Type B pancreatic cell (in vitro differentiated cells): Measurements from ENCODE around the gene DIP2B. TPM values are rescaled to one million over a fixed set of nuclear protein-coding genes. Genes with fewer than 3 reads are reported as not detected.

Source experiments
- DNase-seq: peaks from one replicate; pipeline ENCODE4 v3.0.0; 2021; ENCODE audit warnings: mixed read lengths; ENCODE audit not compliant: unreplicated experiment; ENCODE audit errors: extremely low spot score
- H3K27ac Mint-ChIP-seq: 2 replicates; pipeline ENCODE4 v1.8.0; 2021; ENCODE audit warnings: mild to moderate bottlenecking, mixed read lengths
- H3K27me3 Mint-ChIP-seq: 2 replicates; pipeline ENCODE4 v1.8.0; 2021; ENCODE audit warnings: mixed read lengths
- H3K36me3 Mint-ChIP-seq: 2 replicates; pipeline ENCODE4 v1.8.0; 2021; ENCODE audit warnings: mixed read lengths
- H3K4me1 Mint-ChIP-seq: one replicate; pipeline ENCODE4 v1.8.0; 2021; ENCODE audit warnings: mixed read lengths; ENCODE audit not compliant: unreplicated experiment
- H3K4me3 Mint-ChIP-seq: 2 replicates; pipeline ENCODE4 v1.8.0; 2021; ENCODE audit warnings: mild to moderate bottlenecking, mixed read lengths
- H3K9me3 Mint-ChIP-seq: 2 replicates; pipeline ENCODE4 v1.8.0; 2021; ENCODE audit warnings: mixed read lengths
- CTCF ChIP-seq: fragments of 200-600 bp; sonication (generic); conservative IDR thresholded peaks from 2 replicates; pipeline ENCODE4 v1.5.0; 2021; ENCODE audit warnings: antibody characterized with exemption, mild to moderate bottlenecking
- total RNA-seq: library from RNA; stranded (reverse); gene quantifications from 2 replicates; pipeline ENCODE4 v1.2.1, GENCODE V29; 2021; ENCODE audit warnings: low replicate concordance

DIP2B gene
- total RNA-seq, 1 donor from 2014 or later = 27.2 TPM

GRCh38 chr12:50567926-50568325 lies 63.1 kb downstream of the DIP2B start:
- H3K4me1 Mint-ChIP-seq = peaks cover 21% of the 10 kb centered on the region
- no peak overlapping the region for H3K4me3 Mint-ChIP-seq
- TF ChIP-seq CTCF = no peak
- H3K27ac Mint-ChIP-seq = peak overlapping the region; percentile 1
- DNase-seq = no peak
- H3K36me3 Mint-ChIP-seq = peaks cover 4% of the 10 kb centered on the region
- peaks cover 4% of the 10 kb centered on the region for H3K9me3 Mint-ChIP-seq
- H3K27me3 Mint-ChIP-seq = no peaks in the 10 kb centered on the region

GRCh38 chr12:50568338-50569091 lies 63.7 kb downstream of the DIP2B start:
- Mint-ChIP-seq H3K4me1 (peaks cover 27% of the 10 kb centered on the region), H3K36me3 (peaks cover 4% of the 10 kb centered on the region), H3K4me3 (no peak overlapping the region), H3K27ac (peak overlapping the region; percentile 1), H3K27me3 (no peaks in the 10 kb centered on the region), H3K9me3 (peaks cover 4% of the 10 kb centered on the region)
- no peak for DNase-seq
- TF ChIP-seq CTCF = no peak

- no peak overlapping the region for H3K27ac Mint-ChIP-seq
These were observed 64.5 kb downstream of the DIP2B start for GRCh38 chr12:50569321-50569720.

GRCh38 chr12:50569876-50570275 lies 65.1 kb downstream of the DIP2B start:
- Mint-ChIP-seq H3K36me3 (peaks cover 4% of the 10 kb centered on the region), H3K4me3 (no peak overlapping the region), H3K27ac (peak overlapping the region; percentile 3), H3K27me3 (no peaks in the 10 kb centered on the region), H3K4me1 (peaks cover 32% of the 10 kb centered on the region), H3K9me3 (peaks cover 4% of the 10 kb centered on the region)
- no peak for DNase-seq
- no peak for TF ChIP-seq CTCF

More at GRCh38 chr12:50569321-50569720, 64.5 kb downstream of the DIP2B start:
- Mint-ChIP-seq H3K9me3 (peaks cover 4% of the 10 kb centered on the region), H3K4me1 (peaks cover 28% of the 10 kb centered on the region), H3K4me3 (no peak overlapping the region), H3K27me3 (no peaks in the 10 kb centered on the region), H3K36me3 (peaks cover 4% of the 10 kb centered on the region)
- no peak for TF ChIP-seq CTCF
- no peak for DNase-seq

- H3K36me3 Mint-ChIP-seq = peaks cover 4% of the 10 kb centered on the region
- H3K27me3 Mint-ChIP-seq = no peaks in the 10 kb centered on the region
- no peak for TF ChIP-seq CTCF
- DNase-seq = no peak
- H3K27ac Mint-ChIP-seq = peak overlapping the region; percentile 82
- H3K4me1 Mint-ChIP-seq = peaks cover 35% of the 10 kb centered on the region
- peaks cover 4% of the 10 kb centered on the region for H3K9me3 Mint-ChIP-seq
- no peak overlapping the region for H3K4me3 Mint-ChIP-seq
These were observed 67.0 kb downstream of the DIP2B start for GRCh38 chr12:50571786-50572185.
